HepG2 (cell line): ENCODE measurements around the gene LDLRAP1. TPM values are rescaled to one million over a fixed set of nuclear protein-coding genes. Genes with fewer than 3 reads are reported as not detected.

Experiments
- ATAC-seq: fragments of 200-7000 bp; cut with Tn5 transposase; 3 replicates; pipeline ENCODE4 v1.9.1; 2020; ENCODE audit warnings: mild to moderate bottlenecking, moderate library complexity
- BruUV-seq: library from RNA; stranded (reverse); fragments of 400-500 nt; replicated peaks from 2 replicates; lab custom pipeline; 2021; lab: Mats Ljungman, UMichigan
- CTCF ChIA-PET: fragments of 300-600 bp; formaldehyde crosslinking; extraction: SDS; loops from one replicate; lab custom pipeline; 2021; ENCODE audit warnings: low total read pairs, inconsistent platforms, low intra/inter-chr PET ratio; lab: Yijun Ruan, JAX
- POLR2A ChIA-PET: fragments of 350-600 bp; sonication (Branson Sonifier 250); formaldehyde crosslinking; loops from one replicate; lab custom pipeline; 2020; ENCODE audit warnings: antibody characterized with exemption, inconsistent platforms; lab: Yijun Ruan, JAX
- DNase-seq: peaks from one replicate; pipeline ENCODE4 v3.0.0-alpha.2; 2015; ENCODE audit warnings: low spot score
- FAIRE-seq: peaks from 3 replicates; lab custom pipeline; 2011; peaks lifted over from hg19 to GRCh38; lab: Jason Lieb, UNC
- H2AFZ ChIP-seq: one replicate; pipeline ENCODE4 v1.6.1; 2011; ENCODE audit warnings: low read length, inconsistent platforms
- H3K27ac ChIP-seq: fragments of 300-600 bp; 3 replicates; pipeline ENCODE4 v1.8.0; 2011; ENCODE audit warnings: mixed run types, mild to moderate bottlenecking, mixed read lengths, low read length, inconsistent platforms; ENCODE audit not compliant: insufficient read depth; ENCODE audit errors: extremely low read length
- H3K27me3 ChIP-seq, 2 experiments: fragments of 200-600 bp in 1 of 2; 2 replicates in 1 of 2; 3 replicates in 1 of 2; pipeline versions ENCODE4 v1.6.0 to v1.8.0; 2011; ENCODE audit warnings: low read length in 2 of 2, mild to moderate bottlenecking in 2 of 2, moderate library complexity in 2 of 2, inconsistent platforms in 1 of 2; ENCODE audit not compliant: insufficient read depth in 2 of 2, control insufficient read depth in 1 of 2
- H3K36me3 ChIP-seq, 2 experiments: fragments of 200-600 bp in 1 of 2; replicated peaks in 1 of 2; 2 replicates in 1 of 2; 3 replicates in 1 of 2; pipeline versions ENCODE4 v1.5.1 to v1.8.0; 2011; ENCODE audit warnings: low read length in 2 of 2, inconsistent platforms in 1 of 2; ENCODE audit not compliant: insufficient read depth in 2 of 2, control insufficient read depth in 1 of 2
- H3K4me1 ChIP-seq: 2 replicates; pipeline ENCODE4 v1.5.1; 2012; ENCODE audit warnings: low read length, inconsistent platforms; ENCODE audit not compliant: insufficient read depth
- H3K4me2 ChIP-seq: 2 replicates; pipeline ENCODE4 v1.6.0; 2011; ENCODE audit warnings: low read depth, low read length, inconsistent platforms
- H3K4me3 ChIP-seq, 3 experiments: fragments of 200-600 bp in 1 of 3; sonication (generic), shearing (Covaris generic) in 1 of 3; replicated peaks in 1 of 3; 2 replicates each; pipeline ENCODE4 v1.5.1; 2011 to 2016; ENCODE audit warnings: low read length in 3 of 3, inconsistent platforms in 2 of 3, low read depth in 2 of 3, mild to moderate bottlenecking in 2 of 3, control low read depth in 1 of 3, mixed read lengths in 1 of 3; ENCODE audit not compliant: insufficient read depth in 1 of 3
- H3K79me2 ChIP-seq: one replicate; pipeline ENCODE4 v1.6.1; 2011; ENCODE audit warnings: low read length, inconsistent platforms; ENCODE audit not compliant: insufficient read depth
- H3K9ac ChIP-seq: 2 replicates; pipeline ENCODE4 v1.6.0; 2011; ENCODE audit warnings: mild to moderate bottlenecking, low read depth, low read length, inconsistent platforms; ENCODE audit not compliant: insufficient read depth
- H3K9me3 ChIP-seq: 2 replicates; pipeline ENCODE4 v1.5.1; 2012; ENCODE audit warnings: mild to moderate bottlenecking, low read length
- H4K20me1 ChIP-seq: 2 replicates; pipeline ENCODE4 v1.6.0; 2011; ENCODE audit warnings: inconsistent platforms, mild to moderate bottlenecking, low read length, moderate library complexity; ENCODE audit not compliant: insufficient read depth
- GLMP ChIP-seq: sonication (generic); formaldehyde crosslinking; IDR thresholded peaks from 2 replicates; pipeline ENCODE4 v1.9.0; 2021; ENCODE audit warnings: missing genetic modification reagents, mild to moderate bottlenecking, borderline replicate concordance
- MBNL3 ChIP-seq: fragments of 250-450 bp; sonication (Bioruptor Pico); conservative IDR thresholded peaks from 2 replicates; pipeline ENCODE4 v1.8.0; 2022; ENCODE audit warnings: mild to moderate bottlenecking, inconsistent platforms
- MLXIP ChIP-seq: sonication (generic); formaldehyde crosslinking; IDR thresholded peaks from 2 replicates; pipeline ENCODE4 v1.9.0; 2021; ENCODE audit warnings: missing genetic modification reagents, borderline replicate concordance
- NFRKB ChIP-seq: fragments of 450-650 bp; IDR thresholded peaks from 2 replicates; pipeline ENCODE4 v1.6.1; 2017
- POLR2AphosphoS2 ChIP-seq: IDR thresholded peaks from 2 replicates; pipeline ENCODE4 v1.6.1; 2011; ENCODE audit warnings: low read depth, low read length, improper control_type of control experiment
- TARDBP ChIP-seq: sonication (generic); formaldehyde crosslinking; IDR thresholded peaks from 2 replicates; pipeline ENCODE4 v1.8.0; 2022; ENCODE audit warnings: mild to moderate bottlenecking, missing genetic modification reagents
- ZNF24 ChIP-seq: fragments of 450-650 bp; IDR thresholded peaks from 2 replicates; pipeline ENCODE4 v1.6.1; 2017; ENCODE audit warnings: antibody characterized with exemption, mild to moderate bottlenecking
- ZNF432 ChIP-seq: sonication (generic); formaldehyde crosslinking; IDR thresholded peaks from 2 replicates; pipeline ENCODE4 v1.5.0; 2020; ENCODE audit warnings: missing genetic modification reagents, mild to moderate bottlenecking, borderline replicate concordance
- ZNF788 ChIP-seq: sonication (generic); formaldehyde crosslinking; IDR thresholded peaks from 2 replicates; pipeline ENCODE4 v1.5.0; 2020; ENCODE audit warnings: mild to moderate bottlenecking, missing genetic modification reagents, borderline replicate concordance
- ZSCAN29 ChIP-seq: sonication (generic); formaldehyde crosslinking; conservative IDR thresholded peaks from 2 replicates; pipeline ENCODE4 v1.4.0; 2020; ENCODE audit warnings: mild to moderate bottlenecking, missing genetic modification reagents
- WGBS: methylation state at CpG from one replicate; pipeline ENCODE4 v1.1.6; 2017; ENCODE audit warnings: low lambda C conversion rate; 5-methylcytosine and 5-hydroxymethylcytosine counted together
- in situ Hi-C: cut with HindIII; loops from 2 replicates; pipeline ENCODE4 v1.10.0; 2017; ENCODE audit warnings: low pct_unique_long_range_greater_than_20kb; ENCODE audit not compliant: extremely low pct_ligation_motif_present
- intact Hi-C: fragments of 100-400 bp; cut with micrococcal nuclease; formaldehyde crosslinking; loops from one replicate; pipeline ENCODE4 v1.10.0; 2022; ENCODE audit not compliant: unreplicated experiment
- polyA plus RNA-seq, 8 experiments: library from polyadenylated mRNA; depleted of rRNA in 3 of 8; stranded (reverse) in 7 of 8; unstranded in 1 of 8; fragments of >200 nt; fragmentation: Illumina TruSeq in 4 of 8; extraction: Trizol in 4 of 8; gene quantifications; 2 replicates each; pipeline versions ENCODE4 v1.2.1 to v1.2.3, GENCODE V29; 2011 to 2016; ENCODE audit warnings: low read depth in 4 of 8, missing spikeins in 1 of 8, mixed read lengths in 1 of 8; ENCODE audit not compliant: insufficient read depth in 1 of 8
- total RNA-seq, 5 experiments: library from RNA; depleted of rRNA; stranded (reverse); fragments of >200 nt; fragmentation: Illumina TruSeq; extraction: Trizol; gene quantifications; 2 replicates each; pipeline ENCODE4 v1.2.3, GENCODE V29; 2016; ENCODE audit warnings: low read depth in 1 of 5

Gene LDLRAP1
- total and polyA plus RNA-seq, 2 of the 13 experiments (the other 11 are each of a cell fraction or from before 2014, with no cell fraction given) = 7.2 to 12.1 TPM

GRCh38 chr1:25559031-25559430 is 15.6 kb downstream of the LDLRAP1 start:
- ChIA-PET POLR2A (no interaction called here), CTCF (no interaction called here)
- in situ Hi-C loops = no loop called here

More at GRCh38 chr1:25559031-25559430, 15.6 kb downstream of the LDLRAP1 start:
- H3K27me3 ChIP-seq = no peaks in the 10 kb centered on the region
- H3K79me2 ChIP-seq = no peaks in the 10 kb centered on the region
- no TSS peak for BruUV-seq
- H3K9me3 ChIP-seq = no peaks in the 10 kb centered on the region
- TF ChIP-seq ZSCAN29 (CRISPR knock-in tag) (no peak), POLR2AphosphoS2 (no peak), GLMP (CRISPR knock-in tag) (no peak), ZNF432 (CRISPR knock-in tag) (no peak), NFRKB (no peak), ZNF788 (CRISPR knock-in tag) (no peak), TARDBP (CRISPR knock-in tag) (no peak), MBNL3 (CRISPR knock-in tag) (no peak), MLXIP (CRISPR knock-in tag) (no peak), ZNF24 (no peak)
- no peak overlapping the region for H2AFZ ChIP-seq
- DNase-seq (no peak), ATAC-seq (no peak), FAIRE-seq (no peak)
- 79% methylated on average over 6 of the region's 6 CpGs for WGBS
- no peak overlapping the region for H3K4me2 ChIP-seq
- H3K4me1 ChIP-seq = peaks cover 13% of the 10 kb centered on the region
- H3K36me3 ChIP-seq = peaks cover 4 to 6% of the 10 kb centered on the region in 2 experiments; a peak in 4 of 5 replicates
- no peak overlapping the region for H3K4me3 ChIP-seq
- H3K9ac ChIP-seq = no peak overlapping the region
- H4K20me1 ChIP-seq = no peaks in the 10 kb centered on the region
- no peak overlapping the region for H3K27ac ChIP-seq
- intact Hi-C loops = no loop called here
